Endothelial cell of umbilical vein (primary cell): Measurements from ENCODE around the gene DUSP18. TPM values are rescaled to one million over a fixed set of nuclear protein-coding genes. Genes with fewer than 3 reads are reported as not detected.

Source experiments
- BruUV-seq: library from RNA; stranded (reverse); fragments of 400-500 nt; replicated peaks from 2 replicates; lab custom pipeline; 2021; lab: Mats Ljungman, UMichigan
- CTCF ChIA-PET: fragments of 300-600, 350-600 bp; sonication (Branson Sonifier 250); formaldehyde crosslinking; loops from one replicate; lab custom pipeline; 2021; ENCODE audit warnings: antibody characterized with exemption, inconsistent platforms; lab: Charles Lee
- POLR2A ChIA-PET: fragments of 300-600, 350-600 bp; sonication (Branson Sonifier 250); formaldehyde crosslinking; loops from one replicate; lab custom pipeline; 2021; ENCODE audit warnings: antibody characterized with exemption, inconsistent platforms; lab: Charles Lee
- DNase-seq: peaks from one replicate; pipeline ENCODE4 v3.0.0-alpha.2; 2011; ENCODE audit warnings: low read depth, low spot score
- FAIRE-seq: peaks from 2 replicates; lab custom pipeline; 2011; peaks lifted over from hg19 to GRCh38; lab: Jason Lieb, UNC
- H2AFZ ChIP-seq: 2 replicates; pipeline ENCODE4 v1.6.0; 2012; ENCODE audit warnings: low read depth, low read length, control low read depth, inconsistent platforms
- H3K27ac ChIP-seq: 2 replicates; pipeline ENCODE4 v1.5.1; 2011; ENCODE audit warnings: low read depth, mild to moderate bottlenecking, control low read depth, low read length, moderate library complexity; ENCODE audit not compliant: insufficient read depth
- H3K27me3 ChIP-seq, 2 experiments: 2 replicates each; pipeline versions ENCODE4 v1.6.0 to v1.6.1; 2011; ENCODE audit warnings: low read length in 2 of 2, mixed read lengths in 1 of 2; ENCODE audit not compliant: control insufficient read depth in 2 of 2, insufficient read depth in 2 of 2
- H3K36me3 ChIP-seq, 2 experiments: 2 replicates in 1 of 2; 3 replicates in 1 of 2; pipeline ENCODE4 v1.5.1; 2011; ENCODE audit warnings: low read length in 2 of 2, mild to moderate bottlenecking in 1 of 2, moderate library complexity in 1 of 2; ENCODE audit not compliant: control insufficient read depth in 2 of 2, insufficient read depth in 2 of 2; ENCODE audit errors: extremely low read depth in 1 of 2
- H3K4me1 ChIP-seq: 3 replicates; pipeline ENCODE4 v1.5.1; 2011; ENCODE audit warnings: mild to moderate bottlenecking, low read length; ENCODE audit not compliant: control insufficient read depth, insufficient read depth; ENCODE audit errors: extremely low read depth
- H3K4me2 ChIP-seq: 2 replicates; pipeline ENCODE4 v1.6.1; 2011; ENCODE audit warnings: low read length, control low read depth, mixed read lengths; ENCODE audit not compliant: insufficient read depth
- H3K4me3 ChIP-seq, 3 experiments: fragments of 200-600 bp in 1 of 3; sonication (generic), shearing (Covaris generic) in 1 of 3; replicated peaks in 1 of 3; 2 replicates each; pipeline ENCODE4 v1.5.1; 2011 to 2016; ENCODE audit warnings: control low read depth in 3 of 3, low read length in 3 of 3, mild to moderate bottlenecking in 2 of 3, inconsistent platforms in 1 of 3, low read depth in 1 of 3, moderate library complexity in 1 of 3; ENCODE audit not compliant: insufficient read depth in 1 of 3
- H3K79me2 ChIP-seq: 2 replicates; pipeline ENCODE4 v1.6.0; 2012; ENCODE audit warnings: low read length, inconsistent platforms; ENCODE audit not compliant: control insufficient read depth, insufficient read depth
- H3K9ac ChIP-seq: replicated peaks from 2 replicates; pipeline ENCODE3; 2011; ENCODE audit warnings: low read length, control low read depth; ENCODE audit not compliant: insufficient read depth; ENCODE audit errors: extremely low read depth
- H3K9me1 ChIP-seq: replicated peaks from 3 replicates; pipeline ENCODE4 v1.6.0; 2011; ENCODE audit warnings: mild to moderate bottlenecking, low read length; ENCODE audit not compliant: control insufficient read depth, insufficient read depth; ENCODE audit errors: extremely low read depth
- H3K9me3 ChIP-seq: replicated peaks from 2 replicates; pipeline ENCODE4 v1.5.1; 2012; ENCODE audit warnings: low read length, inconsistent platforms; ENCODE audit not compliant: control insufficient read depth, insufficient read depth
- H4K20me1 ChIP-seq: replicated peaks from 2 replicates; pipeline ENCODE3; 2011; ENCODE audit warnings: mild to moderate bottlenecking, low read length; ENCODE audit not compliant: control insufficient read depth, insufficient read depth; ENCODE audit errors: extremely low read depth
- CTCF ChIP-seq, 2 donors: IDR thresholded peaks; 1 replicate in 1 of 2; 2 replicates in 1 of 2; pipeline ENCODE4 v1.5.1; 2011; ENCODE audit warnings: low read length in 2 of 2, mild to moderate bottlenecking in 2 of 2, moderate library complexity in 2 of 2, control low read depth in 1 of 2, inconsistent platforms in 1 of 2, low read depth in 1 of 2; ENCODE audit not compliant: insufficient read depth in 1 of 2; ENCODE audit errors: extremely low read depth in 1 of 2
- EZH2 ChIP-seq: IDR thresholded peaks from 2 replicates; pipeline ENCODE4 v1.6.1; 2012; ENCODE audit warnings: borderline replicate concordance, low read depth, mild to moderate bottlenecking, moderate library complexity, low read length, inconsistent platforms; ENCODE audit not compliant: severe bottlenecking
- FOS ChIP-seq: IDR thresholded peaks from 2 replicates; pipeline ENCODE4 v1.6.1; 2011; ENCODE audit warnings: mild to moderate bottlenecking, low read length, moderate library complexity, borderline replicate concordance; ENCODE audit not compliant: insufficient read depth
- GATA2 ChIP-seq: IDR thresholded peaks from 2 replicates; pipeline ENCODE4 v1.7.0; 2011; ENCODE audit warnings: low read depth, mild to moderate bottlenecking, moderate library complexity, mixed read lengths, low read length; ENCODE audit not compliant: insufficient read length, insufficient read depth
- JUN ChIP-seq: IDR thresholded peaks from 2 replicates; pipeline ENCODE4 v1.6.1; 2011; ENCODE audit warnings: borderline replicate concordance, low read depth; ENCODE audit not compliant: insufficient read length, insufficient read depth
- MYC ChIP-seq: IDR thresholded peaks from one replicate; pipeline ENCODE4 v1.6.1; 2011; ENCODE audit warnings: mild to moderate bottlenecking, low read depth, low read length
- POLR2A ChIP-seq: IDR thresholded peaks from 2 replicates; pipeline ENCODE4 v1.6.1; 2012; ENCODE audit warnings: low read depth, mild to moderate bottlenecking, control low read depth, low read length
- POLR2AphosphoS5 ChIP-seq: IDR thresholded peaks from 2 replicates; pipeline ENCODE4 v1.6.1; 2012; ENCODE audit warnings: low read depth, mild to moderate bottlenecking, control low read depth, low read length, moderate library complexity; ENCODE audit not compliant: insufficient read depth
- dilution Hi-C: fragments of 300-500 bp; cut with MboI; formaldehyde crosslinking; loops from one replicate; pipeline ENCODE4 v1.15.0; 2019; ENCODE audit warnings: low sequenced_read_pairs; ENCODE audit not compliant: extremely low pct_ligation_motif_present
- intact Hi-C: fragments of 100-400 bp; cut with micrococcal nuclease; formaldehyde crosslinking; loops from one replicate; pipeline ENCODE4 v1.10.0; 2022
- polyA plus RNA-seq, 4 experiments: library from polyadenylated mRNA; depleted of rRNA in 3 of 4; stranded (reverse) in 3 of 4; unstranded in 1 of 4; fragments of >200 nt; gene quantifications; 2 replicates each; pipeline versions ENCODE4 v1.2.1 to v1.2.3, GENCODE V29; 2011 to 2012; ENCODE audit warnings: missing spikeins in 1 of 4
- total RNA-seq: library from RNA; stranded (reverse); gene quantifications from 2 replicates; pipeline ENCODE4 v1.2.3, GENCODE V29; 2021
- TF ChIP-seq, protein P1 (sequence below): IDR thresholded peaks from 2 replicates; pipeline ENCODE4 v1.6.1; 2011; ENCODE audit not compliant: insufficient read depth, insufficient read length

DUSP18 gene
- total and polyA plus RNA-seq, 2 donors (not counting 3 experiments of a cell fraction or from before 2014, with no cell fraction given): 18.3 to 30.1 TPM

- no peaks in the 10 kb centered on the region for H3K9me1 ChIP-seq
- no peak for DNase-seq
- peaks cover 11% of the 10 kb centered on the region for H3K4me1 ChIP-seq
- ChIA-PET POLR2A (no interaction called here), CTCF (interaction anchor here (1.3 kb wide), 1 partner anchor 30 kb away, joined by 4 read pairs; the partner anchor contains the start of gene SLC35E4)
- H4K20me1 ChIP-seq: no peaks in the 10 kb centered on the region
- H2AFZ ChIP-seq: no peak overlapping the region
- H3K4me2 ChIP-seq: no peak overlapping the region
- FAIRE-seq: no peak
- H3K27me3 ChIP-seq: no peaks in the 10 kb centered on the region
- no TSS peak for BruUV-seq
- TF ChIP-seq, protein P1, sequence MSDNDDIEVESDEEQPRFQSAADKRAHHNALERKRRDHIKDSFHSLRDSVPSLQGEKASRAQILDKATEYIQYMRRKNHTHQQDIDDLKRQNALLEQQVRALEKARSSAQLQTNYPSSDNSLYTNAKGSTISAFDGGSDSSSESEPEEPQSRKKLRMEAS: no peak
- TF ChIP-seq CTCF (IDR thresholded peaks at IDR 0.05; ENCODE audit: extremely low read depth in 1 of 2, insufficient read depth in 1 of 2, low read depth in 1 of 2, low read length in 2 of 2) (no peak), JUN (no peak), POLR2A (no peak), FOS (no peak), MYC (no peak), GATA2 (no peak), POLR2AphosphoS5 (no peak), EZH2 (no peak)
- no peak overlapping the region for H3K27ac ChIP-seq
- dilution Hi-C loops: no loop called here
- H3K4me3 ChIP-seq: no peak overlapping the region
- no peaks in the 10 kb centered on the region for H3K79me2 ChIP-seq
- H3K36me3 ChIP-seq: peaks cover 0 to 15% of the 10 kb centered on the region in 2 experiments
- intact Hi-C loops: no loop called here
- no peak overlapping the region for H3K9ac ChIP-seq
- no peaks in the 10 kb centered on the region for H3K9me3 ChIP-seq
Measured at GRCh38 chr22:30664798-30665197, 2.9 kb downstream of the DUSP18 start.
